GM12878 (cell line): ENCODE data around the gene DEXI. TPM values are rescaled to one million over a fixed set of nuclear protein-coding genes. Genes with fewer than 3 reads are reported as not detected.

ENCODE experiments used
- ATAC-seq: fragments of 200-7000 bp; cut with Tn5 transposase; 3 replicates; pipeline ENCODE4 v1.9.1; 2020; ENCODE audit warnings: mild to moderate bottlenecking, moderate library complexity
- BruUV-seq: library from RNA; stranded (reverse); fragments of 400-500 nt; replicated peaks from 2 replicates; lab custom pipeline; 2021; lab: Mats Ljungman, UMichigan
- CTCF ChIA-PET: fragments of 300-600 bp; sonication (Branson Sonifier 250); formaldehyde crosslinking; extraction: SDS; loops from one replicate; lab custom pipeline; 2021; ENCODE audit warnings: inconsistent platforms; lab: Yijun Ruan, JAX
- POLR2A ChIA-PET: fragments of 350-600 bp; formaldehyde crosslinking; extraction: SDS; loops from one replicate; lab custom pipeline; 2021; ENCODE audit warnings: inconsistent platforms; lab: Charles Lee
- RAD21 ChIA-PET: fragments of 300-600 bp; sonication (Branson Sonifier 250); formaldehyde crosslinking; loops from one replicate; lab custom pipeline; 2023; ENCODE audit warnings: antibody characterized with exemption; ENCODE audit not compliant: unreplicated experiment; lab: Charles Lee
- SMC1A ChIA-PET: fragments of 300-600 bp; sonication (Branson Sonifier 250); formaldehyde crosslinking; loops from one replicate; lab custom pipeline; 2023; ENCODE audit not compliant: unreplicated experiment, uncharacterized antibody; lab: Charles Lee
- DNase-seq: peaks from one replicate; pipeline ENCODE4 v3.0.0-alpha.2; 2011; ENCODE audit warnings: low read depth, low spot score
- FAIRE-seq: peaks from 3 replicates; lab custom pipeline; 2011; peaks lifted over from hg19 to GRCh38; lab: Jason Lieb, UNC
- H2AFZ ChIP-seq: 2 replicates; pipeline ENCODE4 v1.6.0; 2011; ENCODE audit warnings: low read depth, low read length, control low read depth; ENCODE audit not compliant: control insufficient read depth
- H3K27ac ChIP-seq: 2 replicates; pipeline ENCODE4 v1.5.1; 2011; ENCODE audit warnings: control low read depth; ENCODE audit not compliant: control insufficient read depth, insufficient read depth
- H3K27me3 ChIP-seq, 2 experiments: replicated peaks in 1 of 2; 2 replicates each; pipeline versions ENCODE4 v1.6.0 to v1.6.1; 2011; ENCODE audit warnings: low read length in 1 of 2; ENCODE audit not compliant: control insufficient read depth in 2 of 2, insufficient read depth in 2 of 2
- H3K36me3 ChIP-seq, 2 experiments: 2 replicates each; pipeline ENCODE4 v1.5.1; 2011; ENCODE audit warnings: low read length in 1 of 2; ENCODE audit not compliant: control insufficient read depth in 2 of 2, insufficient read depth in 2 of 2
- H3K4me1 ChIP-seq: 2 replicates; pipeline ENCODE4 v1.6.1; 2011; ENCODE audit warnings: mild to moderate bottlenecking, low read length, moderate library complexity, mixed read lengths; ENCODE audit not compliant: control insufficient read depth, insufficient read depth
- H3K4me2 ChIP-seq: 2 replicates; pipeline ENCODE4 v1.6.0; 2011; ENCODE audit warnings: control low read depth; ENCODE audit not compliant: control insufficient read depth, insufficient read depth
- H3K4me3 ChIP-seq: fragments of 200-600 bp; sonication (generic); 2 replicates; pipeline ENCODE4 v1.5.1; 2016
- H3K79me2 ChIP-seq: 2 replicates; pipeline ENCODE4 v1.6.0; 2011; ENCODE audit warnings: low read length; ENCODE audit not compliant: control insufficient read depth, insufficient read depth
- H3K9ac ChIP-seq: 2 replicates; pipeline ENCODE4 v1.8.0; 2011; ENCODE audit warnings: low read length, control low read depth, mixed read lengths; ENCODE audit not compliant: control insufficient read depth, insufficient read depth
- H3K9me3 ChIP-seq: replicated peaks from 3 replicates; pipeline ENCODE4 v1.5.1; 2011; ENCODE audit warnings: mild to moderate bottlenecking, low read length; ENCODE audit not compliant: control insufficient read depth, insufficient read depth
- H4K20me1 ChIP-seq: 2 replicates; pipeline ENCODE4 v1.6.0; 2011; ENCODE audit not compliant: control insufficient read depth, insufficient read depth
- CBX3 ChIP-seq: fragments of 200-600 bp; sonication (generic); IDR thresholded peaks from 2 replicates; pipeline ENCODE4 v1.6.1; 2016; ENCODE audit warnings: low read depth, borderline replicate concordance
- NFXL1 ChIP-seq: fragments of 450-650 bp; IDR thresholded peaks from 2 replicates; pipeline ENCODE4 v1.6.1; 2017; ENCODE audit warnings: antibody characterized with exemption, mild to moderate bottlenecking, borderline replicate concordance
- SMARCA5 ChIP-seq: fragments of 450-650 bp; IDR thresholded peaks from 2 replicates; pipeline ENCODE4 v1.6.1; 2017; ENCODE audit warnings: mild to moderate bottlenecking
- SUZ12 ChIP-seq: fragments of 200-600 bp; sonication (generic); IDR thresholded peaks from one replicate; pipeline ENCODE4 v1.6.1; 2018; ENCODE audit warnings: antibody characterized with exemption, mild to moderate bottlenecking; ENCODE audit not compliant: unreplicated experiment
- WGBS: methylation state at CpG from one replicate; pipeline ENCODE4 v1.1.6; 2016; ENCODE audit warnings: low lambda C conversion rate; ENCODE audit not compliant: insufficient replicate concordance, insufficient coverage; ENCODE audit errors: missing lambda C conversion rate; 5-methylcytosine and 5-hydroxymethylcytosine counted together
- in situ Hi-C: fragments of 300-500 bp; cut with MboI; formaldehyde crosslinking; loops from 9 replicates; pipeline ENCODE4 v1.14.3; 2018; ENCODE audit warnings: mixed read lengths
- intact Hi-C: fragments of 100-400 bp; cut with micrococcal nuclease; formaldehyde crosslinking; loops from one replicate; pipeline ENCODE4 v1.14.2; 2022; ENCODE audit not compliant: unreplicated experiment
- polyA plus RNA-seq, 11 experiments: library from polyadenylated mRNA; depleted of rRNA in 4 of 11; unstranded in 6 of 11; stranded (reverse) in 5 of 11; fragments of >200 nt; fragmentation: Nextera tagmentation in 4 of 11; fragmentation: Illumina TruSeq in 1 of 11; extraction: Ambion mirVana in 4 of 11; extraction: Trizol in 1 of 11; gene quantifications; 1 replicate in 1 of 11; 2 replicates in 10 of 11; pipeline versions ENCODE4 v1.2.1 to v1.2.3, GENCODE V29; 2011 to 2016; ENCODE audit warnings: inconsistent platforms in 2 of 11, missing spikeins in 2 of 11, low read depth in 1 of 11
- total RNA-seq, 4 experiments: library from RNA; depleted of rRNA in 3 of 4; stranded (reverse); fragments of >200 nt in 3 of 4; fragmentation: Illumina TruSeq in 1 of 4; extraction: Trizol in 1 of 4; gene quantifications; 2 replicates each; pipeline versions ENCODE4 v1.2.1 to v1.2.3, GENCODE V29; 2013 to 2021
- TF ChIP-seq, protein P1 (sequence below): fragments of 450-650 bp; IDR thresholded peaks from 2 replicates; pipeline ENCODE4 v1.6.1; 2017; ENCODE audit warnings: mild to moderate bottlenecking
- TF ChIP-seq, protein P2 (sequence below): fragments of 450-650 bp; IDR thresholded peaks from 2 replicates; pipeline ENCODE4 v1.6.1; 2016; ENCODE audit warnings: mild to moderate bottlenecking

DEXI gene
- total and polyA plus RNA-seq, 10 of the 15 experiments (the other 5 are each of a cell fraction or from before 2014, with no cell fraction given): 1.4 to 26.3 (median 18.4) TPM

DNA sequence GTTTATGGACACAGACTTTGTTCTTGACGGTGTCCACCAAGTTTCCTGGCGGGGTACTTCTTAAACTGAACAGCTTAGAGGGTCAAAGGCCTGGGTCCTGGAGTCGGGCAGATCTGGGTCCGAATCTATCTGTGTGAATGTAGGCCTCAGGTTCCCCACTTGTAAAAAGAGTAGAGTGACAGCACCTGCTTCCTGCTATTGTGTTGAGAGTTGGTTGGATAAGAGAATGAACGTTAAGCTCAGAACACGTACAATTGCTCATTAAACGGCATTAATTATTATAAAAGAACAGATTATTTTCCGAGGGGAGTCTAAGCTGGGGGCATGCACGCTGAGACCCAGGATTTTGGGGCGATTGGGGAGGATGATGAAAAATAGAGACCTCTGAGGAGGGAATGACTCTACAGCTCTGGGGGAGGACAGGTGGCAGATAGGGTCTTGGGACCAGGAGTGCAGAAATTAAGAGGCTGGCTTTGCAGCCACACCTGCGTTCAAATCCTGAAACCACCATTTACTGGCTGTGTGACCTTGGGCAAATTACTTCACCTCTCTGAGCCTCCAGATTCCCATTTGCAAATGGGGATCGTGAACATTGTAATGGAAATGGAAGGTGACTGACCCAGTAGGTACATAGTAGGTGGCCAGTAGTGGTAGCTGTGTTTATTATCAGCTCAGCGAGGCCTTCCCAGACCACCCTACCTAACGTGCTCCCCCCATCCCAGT, 3.0 kb upstream of the DEXI start:
- Histone ChIP-seq H3K36me3 (no peaks in the 10 kb centered on the region), H4K20me1 (no peaks in the 10 kb centered on the region; the same call in none of the 2 replicates), H2AFZ (no peak overlapping the region; the same call in 1 of the 2 replicates), H3K4me3 (peak overlapping the region; percentile 94), H3K9ac (peak overlapping the region; percentile 90), H3K9me3 (no peaks in the 10 kb centered on the region), H3K27ac (peak overlapping the region; percentile 71), H3K4me1 (peaks cover 18% of the 10 kb centered on the region), H3K27me3 (no peaks in the 10 kb centered on the region), H3K79me2 (peaks cover 72% of the 10 kb centered on the region), H3K4me2 (peak overlapping the region; percentile 76)
- intact Hi-C loops (no loop called here), in situ Hi-C loops (no loop called here)
- ChIA-PET CTCF (interaction anchor here (1.0 to 1.2 kb wide), 4 partner anchors 9 to 67 kb away, joined by 3 to 6 read pairs (median 4); no protein-coding TSS in a partner anchor), RAD21 (interaction anchor here (0.6 to 1.7 kb wide), 7 partner anchors 10 to 430 kb away, joined by 3 to 9 read pairs (median 3); partner anchors contain the start of genes CIITA and SOCS1), SMC1A (interaction anchor here (0.8 to 1.6 kb wide), 9 partner anchors 10 to 411 kb away, joined by 3 to 9 read pairs (median 4); no protein-coding TSS in a partner anchor), POLR2A (interaction anchor here (0.6 to 1.1 kb wide), 6 partner anchors 9 to 365 kb away, joined by 3 to 5 read pairs (median 3); no protein-coding TSS in a partner anchor)
- TF ChIP-seq, protein P1, sequence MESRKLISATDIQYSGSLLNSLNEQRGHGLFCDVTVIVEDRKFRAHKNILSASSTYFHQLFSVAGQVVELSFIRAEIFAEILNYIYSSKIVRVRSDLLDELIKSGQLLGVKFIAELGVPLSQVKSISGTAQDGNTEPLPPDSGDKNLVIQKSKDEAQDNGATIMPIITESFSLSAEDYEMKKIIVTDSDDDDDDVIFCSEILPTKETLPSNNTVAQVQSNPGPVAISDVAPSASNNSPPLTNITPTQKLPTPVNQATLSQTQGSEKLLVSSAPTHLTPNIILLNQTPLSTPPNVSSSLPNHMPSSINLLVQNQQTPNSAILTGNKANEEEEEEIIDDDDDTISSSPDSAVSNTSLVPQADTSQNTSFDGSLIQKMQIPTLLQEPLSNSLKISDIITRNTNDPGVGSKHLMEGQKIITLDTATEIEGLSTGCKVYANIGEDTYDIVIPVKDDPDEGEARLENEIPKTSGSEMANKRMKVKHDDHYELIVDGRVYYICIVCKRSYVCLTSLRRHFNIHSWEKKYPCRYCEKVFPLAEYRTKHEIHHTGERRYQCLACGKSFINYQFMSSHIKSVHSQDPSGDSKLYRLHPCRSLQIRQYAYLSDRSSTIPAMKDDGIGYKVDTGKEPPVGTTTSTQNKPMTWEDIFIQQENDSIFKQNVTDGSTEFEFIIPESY: no peak
- TF ChIP-seq SMARCA5 (peak; percentile 66), NFXL1 (peak; percentile 72; the same call in 1 of the 2 replicates), SUZ12 (no peak), CBX3 (no peak)
- TF ChIP-seq, protein P2, sequence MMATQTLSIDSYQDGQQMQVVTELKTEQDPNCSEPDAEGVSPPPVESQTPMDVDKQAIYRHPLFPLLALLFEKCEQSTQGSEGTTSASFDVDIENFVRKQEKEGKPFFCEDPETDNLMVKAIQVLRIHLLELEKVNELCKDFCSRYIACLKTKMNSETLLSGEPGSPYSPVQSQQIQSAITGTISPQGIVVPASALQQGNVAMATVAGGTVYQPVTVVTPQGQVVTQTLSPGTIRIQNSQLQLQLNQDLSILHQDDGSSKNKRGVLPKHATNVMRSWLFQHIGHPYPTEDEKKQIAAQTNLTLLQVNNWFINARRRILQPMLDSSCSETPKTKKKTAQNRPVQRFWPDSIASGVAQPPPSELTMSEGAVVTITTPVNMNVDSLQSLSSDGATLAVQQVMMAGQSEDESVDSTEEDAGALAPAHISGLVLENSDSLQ: peak; percentile 54; the same call in 1 of the 2 replicates
- FAIRE-seq (no peak), DNase-seq (no peak), ATAC-seq (no peak)
- TSS peak; percentile 50 for BruUV-seq
- WGBS: 10% methylated on average over 14 of the region's 14 CpGs
